Activated T-cell treated with anti-CD3 and anti-CD28 coated beads for 1 hour (primary cell): ENCODE results near the gene CSF2RB.

ENCODE experiments used
- DNase-seq: peaks from one replicate; pipeline ENCODE4 v3.0.0-alpha.2; 2020; ENCODE audit warnings: low read depth

The CSF2RB gene

DNA sequence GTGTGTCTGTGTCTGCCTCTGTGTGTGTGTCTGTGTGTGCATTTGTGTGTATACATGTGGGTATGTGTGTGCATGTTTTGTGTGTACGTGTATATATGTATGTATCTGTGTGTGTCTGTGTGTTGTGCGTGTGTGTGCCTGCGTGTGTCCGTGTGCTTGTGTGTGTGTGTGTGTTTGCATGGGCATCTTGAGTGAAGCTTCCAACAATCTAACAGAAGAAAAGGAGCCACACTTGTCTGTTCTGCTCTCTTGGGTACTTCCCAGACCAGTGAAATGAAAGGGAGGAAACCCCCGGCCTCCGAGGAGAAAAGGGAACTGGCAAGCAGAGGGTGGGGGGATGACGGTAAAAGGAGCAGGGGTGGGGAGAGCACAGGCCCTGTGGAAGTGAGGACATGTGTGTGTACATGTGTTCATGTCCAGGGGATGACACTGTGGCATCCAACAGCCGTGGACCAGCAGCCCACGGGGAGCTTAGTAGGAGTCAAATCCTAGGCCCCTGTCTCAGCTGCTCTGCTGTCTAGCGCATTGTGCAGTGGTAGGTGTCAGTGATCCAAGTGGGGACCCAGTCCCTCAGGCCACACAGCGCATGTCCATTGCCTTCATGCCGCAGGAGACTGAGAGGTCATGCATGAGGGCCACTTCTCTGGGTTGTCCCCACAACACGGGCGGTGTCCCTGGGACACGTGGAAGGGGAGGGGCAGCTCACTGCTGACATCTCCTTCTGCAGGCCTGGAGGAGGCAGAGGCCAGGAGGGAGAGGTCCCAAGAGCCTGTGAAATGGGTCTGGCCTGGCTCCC, 8.1 kb downstream of the CSF2RB start:
- no peak for DNase-seq

DNA sequence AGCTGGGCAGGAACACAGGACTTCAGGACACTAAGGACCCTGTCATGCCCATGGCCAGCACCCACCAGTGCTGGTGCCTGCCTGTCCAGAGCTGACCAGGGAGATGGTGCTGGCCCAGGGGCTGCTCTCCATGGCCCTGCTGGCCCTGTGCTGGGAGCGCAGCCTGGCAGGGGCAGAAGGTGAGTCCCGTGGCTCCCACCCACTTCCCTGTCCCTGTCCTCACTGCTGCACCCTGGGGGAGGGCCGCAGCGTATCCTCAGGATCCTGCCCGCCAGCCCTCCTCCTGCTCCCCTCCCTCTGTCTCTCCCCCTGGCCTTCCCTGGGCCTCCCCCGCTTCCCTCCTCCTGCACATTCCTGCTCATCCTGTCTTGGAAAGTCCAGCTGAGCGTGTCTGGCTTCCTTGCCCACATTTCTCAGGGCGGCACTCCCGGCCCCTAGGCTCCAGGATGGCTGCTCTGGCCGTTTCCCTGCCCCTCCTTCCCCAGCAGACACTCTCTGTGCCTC, 8.7 kb downstream of the CSF2RB start:
- no peak for DNase-seq

DNA sequence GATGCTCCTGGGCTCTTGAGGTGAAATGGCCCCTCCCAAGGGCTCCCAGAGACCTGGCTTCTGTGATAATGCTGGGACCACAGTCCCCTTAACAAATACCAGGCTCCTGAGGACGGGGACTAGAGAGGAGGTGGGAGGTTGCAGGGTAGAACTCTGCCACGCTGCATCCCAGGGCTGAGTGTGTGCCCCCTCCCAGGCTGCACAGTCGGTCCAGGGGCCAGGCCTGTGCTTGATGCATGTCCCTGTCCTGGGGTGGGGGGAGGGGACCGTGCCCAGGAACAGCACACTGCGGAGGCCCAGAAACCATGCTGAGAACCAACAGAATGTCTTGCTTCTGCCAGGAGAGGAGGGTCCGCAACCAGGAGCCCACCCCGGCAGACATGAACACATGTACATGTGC, 9.3 kb downstream of the CSF2RB start:
- DNase-seq: no peak

DNA sequence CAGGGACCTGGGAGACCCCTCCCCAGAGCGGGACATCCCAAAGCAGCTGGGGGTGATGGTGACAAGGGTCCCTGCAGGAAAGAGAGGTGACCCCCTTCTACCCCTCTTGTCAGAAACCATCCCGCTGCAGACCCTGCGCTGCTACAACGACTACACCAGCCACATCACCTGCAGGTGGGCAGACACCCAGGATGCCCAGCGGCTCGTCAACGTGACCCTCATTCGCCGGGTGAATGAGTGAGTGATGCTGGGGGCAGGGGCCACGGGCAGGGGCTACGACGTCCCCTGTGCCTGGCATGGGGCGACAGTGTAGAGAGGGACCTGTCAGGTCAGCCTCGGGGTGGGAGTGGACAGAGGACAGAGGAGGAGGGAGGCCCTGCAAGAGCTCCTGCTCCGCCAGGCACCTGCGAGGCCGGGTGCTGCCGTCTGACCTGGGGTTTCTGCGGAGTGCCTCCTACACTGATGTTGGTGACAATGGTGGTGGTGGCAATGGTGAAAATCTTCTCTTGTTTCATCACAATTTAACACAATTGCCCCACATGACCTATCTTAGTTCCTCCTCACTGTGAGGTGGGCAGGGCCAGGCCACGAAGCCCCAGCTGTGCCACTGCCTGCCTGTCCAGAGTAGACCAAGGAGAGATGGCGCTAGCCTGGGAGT, 9.8 kb downstream of the CSF2RB start:
- no peak for DNase-seq

DNA sequence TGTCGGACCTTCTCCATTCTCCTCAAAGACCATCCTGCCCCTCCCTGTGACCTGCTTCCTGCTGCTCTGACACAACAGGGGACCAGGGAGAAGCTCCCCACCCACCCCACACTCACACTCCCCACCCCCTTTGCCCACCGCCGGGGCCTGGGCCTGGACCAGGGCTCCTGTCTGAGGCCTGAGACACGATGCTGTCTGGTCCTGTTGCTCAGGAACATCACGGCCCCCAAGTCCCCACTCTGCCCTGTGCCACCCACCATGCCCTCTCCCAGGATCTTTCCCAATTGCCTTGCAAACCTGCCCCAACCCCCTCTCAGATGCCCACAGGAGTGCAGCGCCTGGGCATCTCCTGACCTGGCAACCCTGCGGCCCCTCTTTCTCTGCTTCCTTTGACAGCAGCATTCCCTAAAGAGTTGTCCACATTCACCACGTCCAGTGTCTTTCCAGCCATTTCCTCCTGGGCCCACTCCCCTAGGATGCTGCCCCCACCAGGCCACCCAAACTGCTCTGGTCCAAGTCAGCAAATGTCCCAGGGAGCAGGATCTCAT, 10.8 kb downstream of the CSF2RB start:
- DNase-seq: no peak

DNA sequence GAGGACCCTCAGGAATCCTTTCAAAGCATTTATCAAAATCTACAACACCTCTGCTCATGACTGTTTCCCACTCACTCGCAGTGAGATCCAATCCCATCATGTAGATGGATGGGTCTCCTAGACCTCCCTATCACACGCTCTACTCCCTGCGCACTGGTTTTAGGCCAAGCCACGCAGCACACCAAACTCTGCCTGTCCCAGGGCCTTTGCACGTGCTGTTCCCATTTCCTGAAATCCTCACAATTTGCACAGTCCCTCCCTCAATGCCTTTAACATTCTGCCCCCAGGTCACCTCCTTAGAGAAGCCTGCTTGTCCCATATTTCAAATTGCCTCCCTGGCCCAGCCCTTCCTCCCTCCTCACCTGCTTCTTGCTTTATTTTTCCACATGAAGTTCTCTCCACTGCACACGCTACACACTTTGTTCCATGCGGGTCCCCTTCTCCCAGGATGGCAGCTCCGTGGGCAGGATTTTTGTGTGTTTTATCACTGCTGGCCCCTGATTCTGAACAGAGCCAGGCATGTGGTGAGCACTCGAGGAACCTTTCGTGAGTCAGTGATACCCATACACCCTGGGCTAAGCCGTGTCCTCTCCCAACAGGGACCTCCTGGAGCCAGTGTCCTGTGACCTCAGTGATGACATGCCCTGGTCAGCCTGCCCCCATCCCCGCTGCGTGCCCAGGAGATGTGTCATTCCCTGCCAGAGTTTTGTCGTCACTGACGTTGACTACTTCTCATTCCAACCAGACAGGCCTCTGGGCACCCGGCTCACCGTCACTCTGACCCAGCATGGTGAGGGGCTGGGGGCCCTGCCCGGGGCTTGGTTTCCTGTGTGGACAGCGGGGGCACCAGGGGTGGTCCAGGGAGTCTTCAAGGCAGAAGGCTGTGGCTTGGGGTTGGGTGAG, 12.2 kb downstream of the CSF2RB start:
- DNase-seq: no peak

DNA sequence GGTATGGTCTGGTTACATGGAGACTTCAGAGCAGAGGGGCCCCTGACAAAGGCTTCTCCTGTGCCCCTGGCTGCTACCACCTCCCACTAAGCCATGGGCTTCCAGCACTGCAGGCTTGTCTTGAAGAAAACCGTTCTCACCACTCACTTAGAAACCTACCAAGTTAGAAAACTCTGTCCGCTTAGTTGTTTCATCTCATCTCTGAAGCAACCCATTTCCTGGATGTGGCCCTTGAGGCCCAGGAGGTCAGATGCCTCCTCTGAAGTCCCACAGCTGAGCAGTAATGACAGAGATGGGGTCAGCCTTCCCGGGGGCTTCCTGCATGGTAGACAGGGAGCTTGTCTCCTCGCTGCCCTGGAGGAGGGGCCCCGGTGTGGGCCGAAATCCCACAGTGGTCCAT, 12.9 kb downstream of the CSF2RB start:
- no peak for DNase-seq

DNA sequence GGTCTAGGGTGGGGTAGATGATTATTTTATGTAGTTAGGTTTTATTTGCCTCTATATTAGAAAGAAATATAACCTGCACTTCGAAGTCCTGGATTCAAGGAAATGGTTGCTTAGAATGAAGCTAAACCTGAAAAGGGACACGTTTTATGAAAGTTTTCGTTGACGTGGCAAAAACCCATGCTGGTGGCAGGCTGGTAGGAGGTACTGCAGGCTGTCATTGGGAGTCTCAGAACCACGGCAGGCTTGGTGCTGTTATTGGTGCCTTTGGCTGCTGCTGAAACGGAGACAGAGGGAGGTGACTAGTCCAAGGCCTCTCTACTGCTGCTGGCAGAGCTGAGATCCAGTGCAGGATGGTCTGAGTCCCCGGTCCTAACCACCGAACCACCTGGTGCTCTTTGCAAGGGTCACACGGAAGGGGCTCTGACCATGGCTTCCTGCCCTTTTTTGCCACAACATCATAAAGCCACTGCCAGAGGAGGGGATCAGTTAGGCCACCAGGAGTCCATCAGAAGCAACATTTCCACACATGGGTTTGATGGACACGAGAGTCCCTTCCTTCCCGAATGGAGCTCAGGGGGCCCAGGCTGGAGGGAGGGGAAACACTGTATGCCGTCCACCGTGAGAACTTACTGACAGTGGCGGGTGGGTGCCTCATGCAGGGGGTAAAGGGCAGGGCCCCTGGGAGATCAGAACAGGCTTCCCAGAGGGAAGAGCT, 13.4 kb downstream of the CSF2RB start:
- no peak for DNase-seq

DNA sequence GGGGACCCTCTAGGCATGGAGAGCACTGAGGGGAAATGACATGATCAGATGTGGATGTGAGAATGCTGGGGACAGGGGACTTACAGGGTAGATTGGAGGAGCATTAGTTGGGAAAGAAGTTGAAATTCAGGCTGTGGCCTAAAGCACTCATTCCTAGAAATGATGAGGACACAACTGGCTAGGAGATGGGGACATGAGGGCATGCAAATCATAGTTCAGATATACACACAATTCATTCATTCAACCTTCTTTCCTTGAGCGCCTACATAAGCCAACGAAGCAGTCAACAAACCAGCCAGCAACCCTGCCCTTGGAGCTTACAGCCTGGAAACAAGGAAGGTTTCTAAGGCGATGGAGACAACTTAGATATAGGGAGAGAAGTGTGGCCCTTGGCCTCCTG, 14.2 kb downstream of the CSF2RB start:
- DNase-seq: no peak

DNA sequence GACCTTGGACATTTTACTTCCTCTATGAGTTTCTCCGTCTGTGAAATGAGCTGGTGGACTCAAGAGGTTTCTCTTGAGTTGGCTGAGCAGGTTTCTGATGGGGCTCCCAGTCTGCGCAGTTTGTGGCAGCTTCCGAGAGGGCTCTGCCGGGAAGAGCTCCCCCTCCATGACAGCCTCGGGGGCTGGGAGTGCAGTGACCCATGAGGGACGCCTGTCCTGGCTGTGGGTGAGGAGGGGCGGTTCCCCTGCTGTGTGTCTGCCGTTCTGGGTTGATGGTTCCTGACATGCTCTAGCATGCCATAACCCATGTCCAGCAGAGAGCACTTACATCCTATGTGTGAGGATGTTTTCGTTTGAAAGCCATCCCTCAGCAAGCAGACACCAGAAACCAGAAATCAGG, 14.8 kb downstream of the CSF2RB start:
- DNase-seq: no peak

DNA sequence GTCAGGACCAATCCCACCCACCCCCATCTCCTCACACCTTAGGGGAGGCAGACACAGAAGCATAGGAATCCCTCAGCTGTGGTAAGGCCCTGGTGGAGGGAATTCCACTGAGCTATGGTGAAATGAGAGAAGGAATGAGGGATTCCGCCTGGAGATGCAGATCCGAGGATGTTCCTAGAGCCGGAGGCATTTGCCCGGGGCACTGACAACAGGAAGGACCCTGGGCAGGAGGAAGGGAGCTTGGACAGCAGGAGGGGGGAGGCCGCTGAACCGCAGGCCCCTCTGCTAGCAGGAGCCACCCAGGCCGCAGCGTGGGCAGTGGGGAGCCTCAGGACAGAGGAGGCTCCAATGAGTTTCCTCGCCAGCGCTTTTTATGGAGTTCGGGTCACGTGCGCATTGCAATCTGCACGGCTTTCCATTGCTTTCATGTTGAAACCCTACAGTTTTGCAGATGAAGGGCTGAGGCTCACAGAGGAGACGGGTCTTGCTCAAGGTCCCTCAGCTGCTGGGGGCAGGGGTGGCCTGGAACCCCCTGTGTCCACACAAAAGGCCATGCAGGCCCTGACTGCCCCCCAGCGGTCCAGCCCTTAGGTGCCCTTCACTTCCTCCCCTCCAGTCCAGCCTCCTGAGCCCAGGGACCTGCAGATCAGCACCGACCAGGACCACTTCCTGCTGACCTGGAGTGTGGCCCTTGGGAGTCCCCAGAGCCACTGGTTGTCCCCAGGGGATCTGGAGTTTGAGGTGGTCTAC, 15.5 kb downstream of the CSF2RB start:
- no peak for DNase-seq

DNA sequence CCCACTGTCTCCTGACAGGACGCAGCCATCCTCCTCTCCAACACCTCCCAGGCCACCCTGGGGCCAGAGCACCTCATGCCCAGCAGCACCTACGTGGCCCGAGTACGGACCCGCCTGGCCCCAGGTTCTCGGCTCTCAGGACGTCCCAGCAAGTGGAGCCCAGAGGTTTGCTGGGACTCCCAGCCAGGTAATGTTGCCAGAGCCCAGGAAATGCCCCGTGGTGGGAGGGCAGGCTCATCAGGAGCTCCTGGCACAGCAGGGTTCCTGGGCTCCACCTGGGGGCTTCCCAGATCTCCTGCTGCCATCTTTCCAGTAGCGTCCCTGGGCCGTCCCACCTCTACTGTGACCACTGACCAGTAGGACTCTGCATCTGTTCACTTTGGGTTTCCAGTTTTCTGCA, 16.2 kb downstream of the CSF2RB start:
- no peak for DNase-seq

DNA sequence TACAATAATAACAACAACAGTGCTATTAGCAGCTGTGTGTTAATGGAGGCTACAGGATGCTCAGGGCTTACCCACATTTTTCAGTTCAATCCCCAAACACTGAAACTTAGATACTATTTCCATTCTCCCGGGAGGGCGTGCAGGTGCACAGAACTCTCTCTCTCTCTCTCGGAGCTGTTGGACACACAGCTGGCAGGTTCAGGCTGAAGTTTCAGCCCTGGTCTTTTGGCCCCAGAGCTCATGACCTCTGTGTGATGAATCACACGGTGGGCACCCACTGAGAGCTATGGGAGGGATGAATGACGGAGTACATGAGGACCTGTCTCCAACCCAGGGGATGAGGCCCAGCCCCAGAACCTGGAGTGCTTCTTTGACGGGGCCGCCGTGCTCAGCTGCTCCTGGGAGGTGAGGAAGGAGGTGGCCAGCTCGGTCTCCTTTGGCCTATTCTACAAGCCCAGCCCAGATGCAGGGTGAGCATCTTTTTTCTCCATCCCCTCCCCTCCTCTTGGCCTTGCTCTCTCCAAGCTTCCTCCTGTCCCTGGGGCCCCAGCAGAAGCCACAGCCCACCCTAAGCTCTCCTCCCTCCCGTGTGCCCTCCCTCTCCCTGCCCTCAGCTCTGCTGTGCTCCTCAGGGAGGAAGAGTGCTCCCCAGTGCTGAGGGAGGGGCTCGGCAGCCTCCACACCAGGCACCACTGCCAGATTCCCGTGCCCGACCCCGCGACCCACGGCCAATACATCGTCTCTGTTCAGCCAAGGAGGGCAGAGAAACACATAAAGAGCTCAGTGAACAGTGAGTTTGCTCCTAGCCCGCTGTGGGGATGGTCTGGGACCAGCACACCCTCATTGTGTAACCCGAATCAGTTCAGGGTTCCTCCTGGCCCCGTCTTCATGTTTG, 16.9 kb downstream of the CSF2RB start:
- no peak for DNase-seq

DNA sequence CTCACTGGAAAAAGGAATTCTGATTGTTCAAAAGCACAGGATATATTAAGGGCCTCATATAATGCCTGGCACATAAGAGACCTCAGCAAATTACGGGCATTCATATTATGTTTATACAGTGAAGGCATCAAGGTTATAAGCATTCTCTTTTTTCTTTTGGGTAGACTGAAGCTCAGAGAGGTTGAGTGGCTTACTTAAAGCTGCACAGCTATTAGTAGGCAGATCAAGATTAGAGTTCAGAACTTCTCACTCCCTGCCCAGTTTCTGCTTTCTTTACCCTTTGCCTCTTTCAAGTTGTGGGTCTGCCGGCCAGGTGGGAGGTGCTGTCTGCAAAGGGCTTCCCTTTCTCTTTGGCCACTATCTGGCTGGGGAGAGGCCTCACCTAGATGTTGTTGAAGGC, 18.0 kb downstream of the CSF2RB start:
- DNase-seq: no peak

DNA sequence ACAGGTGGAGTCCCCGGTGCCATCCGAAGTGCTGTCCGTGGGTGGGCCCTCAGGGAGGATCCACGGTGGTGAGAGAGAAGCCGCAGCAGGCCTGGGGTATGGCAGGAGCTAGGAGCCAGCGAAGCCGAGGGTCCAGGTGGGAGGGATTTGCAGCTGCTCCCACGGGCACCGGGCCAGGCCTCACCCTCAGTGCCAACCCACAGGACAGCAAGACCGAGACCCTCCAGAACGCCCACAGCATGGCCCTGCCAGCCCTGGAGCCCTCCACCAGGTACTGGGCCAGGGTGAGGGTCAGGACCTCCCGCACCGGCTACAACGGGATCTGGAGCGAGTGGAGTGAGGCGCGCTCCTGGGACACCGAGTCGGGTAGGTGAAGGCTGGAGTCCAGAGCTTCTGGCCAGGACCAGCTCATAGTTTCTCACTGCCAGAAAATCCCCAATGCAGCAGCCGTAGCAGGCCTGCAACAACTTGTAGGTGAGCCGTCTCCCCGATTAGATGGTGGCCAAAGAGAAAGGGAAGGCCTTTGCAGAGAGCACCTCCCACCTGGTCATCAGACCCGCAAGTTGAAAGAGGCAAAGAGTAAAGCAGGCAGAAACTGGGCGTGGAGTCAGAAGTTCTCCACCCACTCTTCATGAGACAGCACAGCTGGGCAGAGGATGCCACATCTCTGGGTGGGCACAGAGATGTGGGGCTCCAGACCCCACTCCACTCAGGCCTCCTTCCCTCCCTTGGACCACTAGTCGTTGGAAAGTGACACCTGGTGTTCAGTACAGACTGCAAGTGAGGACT, 20.4 kb downstream of the CSF2RB start:
- DNase-seq: no peak

DNA sequence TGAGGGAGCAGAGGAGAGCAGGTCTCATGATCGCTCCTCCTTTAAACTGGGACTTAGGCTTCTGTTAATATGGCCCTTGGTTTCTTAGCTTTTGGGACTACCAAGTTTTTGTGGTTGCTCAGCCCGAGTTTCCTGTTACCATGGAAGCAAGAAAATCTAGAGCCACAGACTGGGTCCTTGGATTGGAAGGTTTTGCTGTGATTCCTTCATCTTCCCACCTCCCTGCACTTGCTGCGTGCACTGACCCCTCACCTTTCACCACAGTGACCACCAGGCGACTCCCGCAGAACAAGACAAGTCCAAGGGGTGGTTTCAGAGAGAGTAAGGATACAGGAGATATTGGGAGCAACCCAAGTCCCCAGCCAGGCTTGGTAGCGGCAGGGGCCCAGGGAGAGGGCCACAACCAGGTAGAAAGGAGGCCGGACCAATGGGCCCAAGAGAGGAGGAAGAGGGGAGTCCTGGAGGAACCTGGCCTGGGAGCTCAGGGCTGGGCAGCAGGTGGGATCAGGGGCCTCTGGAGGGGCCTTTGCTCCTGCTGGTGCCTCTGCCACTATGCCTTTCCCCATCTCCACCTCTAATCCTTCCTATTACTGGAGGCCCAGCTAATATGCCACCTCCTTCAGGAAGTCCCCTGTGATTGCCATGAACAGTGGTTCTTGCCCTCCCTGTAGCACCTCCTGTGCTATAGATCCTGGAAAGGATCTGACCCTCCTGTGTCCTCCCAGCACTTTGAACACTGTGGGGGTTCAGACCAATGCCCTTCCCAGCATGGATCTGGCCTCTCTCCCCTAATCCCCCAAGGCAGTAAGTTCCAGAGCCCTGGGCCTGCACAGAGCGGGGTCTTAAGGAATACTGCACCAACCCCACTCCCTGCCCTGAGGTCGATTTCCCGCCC, 21.2 kb downstream of the CSF2RB start:
- DNase-seq: no peak

DNA sequence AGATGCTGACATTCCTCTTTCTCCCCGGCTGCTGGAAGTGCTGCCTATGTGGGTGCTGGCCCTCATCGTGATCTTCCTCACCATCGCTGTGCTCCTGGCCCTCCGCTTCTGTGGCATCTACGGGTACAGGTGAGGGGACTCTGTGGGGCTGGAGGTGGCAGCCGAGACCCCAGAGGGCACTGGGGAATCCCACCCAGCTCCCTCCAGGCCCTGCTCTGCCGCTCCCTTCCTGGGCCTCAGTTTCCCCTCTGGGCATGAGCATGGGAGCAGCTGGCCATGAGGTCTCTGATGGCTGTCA, 21.8 kb downstream of the CSF2RB start:
- no peak for DNase-seq

DNA sequence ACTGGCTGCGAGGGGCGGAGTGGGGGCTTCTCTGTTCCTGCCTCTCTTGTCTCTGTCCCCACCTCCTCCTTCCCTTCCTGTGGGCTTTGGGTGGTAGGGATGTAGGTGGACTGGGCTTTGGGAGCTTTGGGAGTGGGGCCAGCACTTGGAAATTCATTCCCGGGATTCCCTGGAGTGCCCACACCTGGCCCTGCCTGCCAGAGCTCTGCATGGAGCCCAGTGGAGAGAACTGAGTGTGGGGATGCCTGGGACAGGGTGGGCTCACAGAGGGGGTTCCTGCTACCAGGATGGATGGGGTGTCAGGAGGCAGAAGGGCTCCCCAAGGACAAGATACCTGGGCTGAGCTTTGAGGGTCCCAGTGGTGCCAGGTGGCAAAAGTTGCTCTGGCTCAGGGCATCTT, 22.3 kb downstream of the CSF2RB start:
- no peak for DNase-seq
